Islet of Langerhans (tissue), 1 donor: Measurements from ENCODE around the gene SETBP1.

Experiments used
- FAIRE-seq: peaks from one replicate; lab custom pipeline; 2011; peaks lifted over from hg19 to GRCh38; lab: Jason Lieb, UNC

Gene SETBP1

DNA sequence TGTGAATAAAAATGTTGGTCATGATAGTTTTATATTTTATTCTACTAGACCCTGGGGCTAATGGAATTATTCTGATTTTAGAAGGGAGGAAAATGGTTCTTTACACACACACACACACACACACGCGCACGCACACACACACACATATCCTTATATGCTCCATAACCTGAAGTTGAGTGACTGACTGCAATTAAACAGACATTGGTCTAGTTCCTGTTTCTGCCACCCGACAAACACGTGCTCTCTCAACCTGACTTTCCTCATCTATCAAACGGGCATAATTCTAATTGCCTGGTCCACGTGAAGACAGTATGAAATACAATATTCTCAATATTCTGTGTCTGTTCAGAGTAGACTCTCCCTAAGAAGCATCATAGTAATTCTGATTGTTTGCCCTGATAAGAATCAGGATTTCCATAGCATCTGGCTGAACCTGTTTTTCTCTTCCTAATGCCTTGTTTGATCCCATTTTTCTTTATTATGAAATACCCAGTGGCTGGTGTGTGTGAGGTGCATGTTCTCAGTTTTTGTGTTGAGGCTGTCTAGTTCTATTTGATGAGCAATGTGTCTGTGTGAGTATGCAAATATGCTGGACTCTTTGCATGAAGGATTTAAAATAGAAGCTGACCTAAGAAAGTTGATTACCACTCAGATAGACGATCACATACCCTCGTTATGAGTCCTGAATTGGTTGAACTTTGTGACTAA, 51.0 kb downstream of the SETBP1 start:
- no peak for FAIRE-seq

DNA sequence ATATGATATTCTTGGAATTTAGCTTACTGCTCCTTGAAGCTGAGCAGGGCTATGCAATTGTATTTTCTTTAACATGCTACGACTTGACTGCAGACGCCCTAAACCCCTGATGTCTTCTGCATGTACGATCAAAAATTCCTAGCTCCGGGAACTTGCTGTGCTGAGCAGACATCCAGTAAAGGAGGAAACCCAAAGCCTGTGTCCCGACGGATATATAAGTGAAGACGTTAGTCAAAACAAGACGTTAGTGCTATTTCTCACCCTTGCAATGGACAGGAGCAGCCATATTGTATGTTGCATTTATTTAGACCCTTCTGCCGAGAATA, 51.5 kb downstream of the SETBP1 start:
- FAIRE-seq: no peak

DNA sequence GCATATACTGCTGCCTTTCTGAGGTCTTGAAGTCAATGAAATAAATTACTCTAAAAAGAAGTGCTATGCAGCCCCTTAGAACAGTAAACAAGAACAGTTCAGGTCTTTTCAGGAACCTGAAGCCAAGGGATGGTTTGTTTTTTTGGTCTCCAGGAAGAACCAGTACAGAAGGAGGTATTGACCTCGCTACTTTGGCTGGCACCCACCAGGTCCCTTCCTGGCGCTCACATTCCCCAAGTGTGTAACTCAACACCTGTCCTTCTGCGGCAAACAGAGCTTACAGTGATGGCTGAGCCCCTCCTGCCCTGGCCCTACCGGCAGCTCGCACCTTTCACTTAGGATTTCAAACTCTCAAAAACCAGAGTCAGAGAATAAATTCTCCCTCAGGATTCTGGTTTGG, 51.9 kb downstream of the SETBP1 start:
- FAIRE-seq: no peak

DNA sequence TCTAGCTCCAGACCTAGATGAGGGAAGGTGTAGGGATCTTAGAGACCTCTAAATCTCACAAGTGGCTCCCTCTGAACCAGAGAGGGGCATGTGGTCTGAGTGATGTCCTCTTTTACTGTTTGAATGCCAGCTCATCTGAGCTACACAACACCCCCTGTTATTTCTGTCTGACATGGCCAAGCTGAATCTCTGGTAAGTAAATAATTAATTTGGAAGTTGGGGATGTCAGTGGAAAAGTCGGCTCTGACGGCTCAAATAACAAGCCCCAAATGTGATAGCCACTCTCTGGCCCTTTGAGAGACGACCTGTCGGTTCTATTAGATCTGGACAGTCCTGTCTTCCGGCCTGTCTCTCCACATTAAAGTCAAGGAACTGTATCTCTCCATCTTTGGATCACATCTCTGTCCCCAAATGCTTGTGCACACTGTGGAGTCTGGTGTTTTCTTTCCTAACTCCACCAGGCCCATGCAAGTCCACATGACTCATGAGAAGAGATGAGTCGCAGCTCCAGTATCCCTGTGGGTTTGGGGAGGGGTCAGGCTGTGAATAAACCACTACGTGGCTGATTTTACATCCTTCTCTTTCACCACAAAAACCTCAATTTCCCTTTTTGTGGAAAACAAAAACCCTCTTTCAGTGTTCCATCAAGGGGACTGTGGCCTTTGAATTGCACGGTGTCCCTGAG, 52.5 kb downstream of the SETBP1 start:
- FAIRE-seq: no peak

DNA sequence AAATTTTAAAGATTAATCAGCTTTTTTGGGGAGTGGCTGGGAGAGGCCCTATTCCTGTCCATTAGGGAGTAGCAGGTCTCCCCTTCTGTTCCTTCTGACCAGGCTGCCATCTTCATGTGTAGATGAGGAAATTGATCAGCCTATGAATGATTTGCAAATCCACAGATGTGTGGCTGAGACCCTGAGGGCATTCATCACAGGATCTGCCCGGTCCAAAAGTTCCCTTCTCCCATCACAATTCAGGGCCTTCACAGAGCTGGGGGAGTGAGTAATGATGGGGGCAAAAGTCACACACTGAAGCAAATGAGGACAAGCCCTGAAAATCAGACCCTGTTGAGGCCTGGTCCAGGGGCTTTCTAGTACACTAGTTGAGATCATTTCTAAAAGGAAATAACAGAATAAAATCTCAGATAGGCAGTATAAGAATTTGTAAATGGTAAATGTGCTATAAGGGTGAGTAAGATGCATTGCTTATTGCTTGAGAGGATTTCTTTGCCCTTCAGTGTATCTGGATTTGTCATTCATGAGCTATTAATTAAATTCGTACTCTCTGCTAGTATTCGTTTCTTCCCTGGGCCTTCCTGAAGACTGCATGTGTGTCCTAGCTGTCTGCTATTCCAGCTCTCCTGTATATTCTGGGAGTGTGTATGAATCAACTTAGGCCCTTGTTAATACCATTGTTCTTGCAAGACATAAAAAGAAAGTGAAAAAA, 53.2 kb downstream of the SETBP1 start:
- no peak for FAIRE-seq

DNA sequence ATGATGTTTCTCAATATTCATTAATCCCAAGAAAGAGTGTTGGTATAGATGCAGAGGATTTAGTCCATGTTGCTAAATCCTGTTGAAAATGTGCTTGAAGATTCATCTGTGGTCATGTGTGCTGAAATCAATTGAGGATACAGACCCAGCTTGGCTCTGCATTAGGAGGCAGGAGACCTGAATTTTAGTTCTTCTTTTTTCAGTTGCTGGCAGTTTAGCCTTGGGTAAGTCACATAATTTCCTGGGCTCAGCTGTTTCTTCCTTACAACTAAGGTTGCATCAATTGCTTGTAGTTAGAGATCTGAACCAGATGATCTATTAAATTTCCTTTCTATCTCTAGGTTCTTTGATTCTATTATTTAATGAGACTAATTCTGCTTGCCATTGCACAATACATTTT, 54.4 kb downstream of the SETBP1 start:
- no peak for FAIRE-seq

DNA sequence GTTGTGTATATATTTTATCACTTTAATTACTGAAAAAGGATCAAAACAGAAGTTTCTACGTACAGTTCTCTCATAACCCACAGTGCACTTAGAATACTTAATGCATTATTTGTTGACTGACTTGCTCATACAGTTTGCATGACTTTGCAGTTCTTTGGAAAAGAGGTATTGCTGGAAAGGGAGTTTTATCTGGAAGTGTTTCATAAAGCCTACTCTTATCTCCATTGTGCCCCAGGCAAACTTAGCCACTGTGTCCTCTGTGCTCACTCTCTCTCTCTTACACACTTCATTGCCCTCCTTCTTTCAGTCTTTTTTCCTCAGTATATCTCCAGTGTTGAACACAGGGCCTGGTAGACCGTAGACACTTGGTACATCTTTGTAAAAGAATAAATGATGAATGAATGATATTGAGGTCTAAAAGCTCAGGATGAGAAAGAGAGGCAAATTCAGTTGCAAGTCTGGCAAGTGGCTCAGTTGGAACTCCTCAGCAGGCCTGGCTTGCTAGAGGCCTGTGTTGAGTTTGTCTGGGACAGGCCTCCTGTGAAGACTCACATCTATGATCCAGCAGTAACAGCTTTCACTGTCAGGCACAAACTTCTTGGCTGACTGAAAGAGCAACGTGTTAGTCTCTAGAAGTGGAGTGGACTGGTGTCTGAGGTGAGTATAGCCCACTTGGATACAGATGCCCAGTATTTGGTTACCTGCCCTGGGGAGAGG, 56.1 kb downstream of the SETBP1 start:
- FAIRE-seq: no peak

DNA sequence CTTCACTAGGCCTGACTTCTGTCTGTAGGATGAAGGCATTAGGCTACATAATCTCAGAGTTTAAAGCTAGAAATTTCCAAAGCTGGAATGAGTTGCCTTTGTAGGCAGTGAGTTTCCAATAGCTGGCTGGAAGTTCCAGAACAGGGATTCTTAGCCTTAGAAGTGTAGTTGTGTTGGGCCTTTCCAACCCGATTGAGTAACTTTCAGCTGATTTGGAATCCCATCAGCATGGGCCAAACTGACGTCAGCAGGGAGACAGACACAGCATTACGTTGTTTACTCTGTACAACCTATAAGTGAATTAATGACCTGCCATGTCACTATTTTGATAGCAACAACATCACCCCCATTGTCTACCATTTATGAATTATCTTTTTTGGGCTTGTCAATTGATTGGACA, 56.9 kb downstream of the SETBP1 start:
- no peak for FAIRE-seq

DNA sequence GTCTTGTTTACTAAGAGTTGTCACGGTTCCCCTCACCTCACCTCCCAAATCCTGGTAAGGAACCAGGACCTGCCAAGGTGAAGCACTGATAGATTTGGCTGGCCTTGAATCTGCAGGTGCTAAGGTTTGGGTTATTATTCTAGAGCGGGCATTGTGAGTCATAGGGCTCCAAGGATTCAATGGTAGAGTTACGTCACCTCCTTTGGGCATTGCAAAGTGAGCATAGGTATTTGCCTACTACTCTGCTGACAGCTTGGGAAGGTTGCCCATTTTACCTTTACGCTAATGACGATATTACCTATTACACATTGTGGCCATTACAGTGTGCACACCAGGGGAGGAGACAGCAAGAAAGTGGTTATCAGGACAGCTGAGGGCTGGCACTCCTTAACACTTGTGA, 59.3 kb downstream of the SETBP1 start:
- no peak for FAIRE-seq

DNA sequence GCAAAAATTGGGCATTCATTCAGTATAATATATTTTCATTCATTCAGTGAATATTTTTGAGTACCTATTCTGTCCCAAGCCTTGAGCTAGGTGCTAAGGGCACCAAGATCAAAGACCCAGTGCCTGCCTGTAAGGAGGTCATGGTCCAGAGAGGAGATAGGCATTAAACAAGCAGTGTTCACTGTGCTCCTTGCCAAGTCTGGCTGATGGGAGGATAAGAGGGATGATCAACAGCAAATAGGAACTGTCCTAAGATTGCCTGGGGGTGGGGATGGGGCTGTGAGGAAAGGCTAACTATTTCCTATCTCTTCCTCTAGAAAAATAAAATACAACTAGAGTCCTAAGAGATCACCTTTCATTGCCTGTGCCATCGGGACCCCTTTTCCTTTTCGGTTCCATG, 60.4 kb downstream of the SETBP1 start:
- no peak for FAIRE-seq

DNA sequence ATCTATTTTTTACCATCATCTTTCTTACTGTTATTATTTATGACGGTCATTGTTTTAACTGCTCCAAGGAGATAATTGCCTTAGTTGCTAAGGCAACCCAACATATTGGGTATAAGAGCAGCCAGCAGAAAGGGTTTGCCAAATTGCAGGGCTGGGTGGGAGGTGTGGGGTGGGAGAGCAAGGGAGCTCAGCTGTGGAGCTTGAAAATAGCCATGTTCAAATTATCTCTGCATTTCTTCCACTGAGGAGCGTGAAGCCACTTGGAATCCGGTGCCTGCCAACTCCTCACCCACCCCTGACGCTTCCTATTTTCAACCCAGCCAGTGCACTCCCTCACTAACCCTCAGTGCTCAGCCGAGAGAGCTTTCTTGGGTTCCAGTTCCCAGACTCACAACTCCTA, 60.8 kb downstream of the SETBP1 start:
- FAIRE-seq: no peak

DNA sequence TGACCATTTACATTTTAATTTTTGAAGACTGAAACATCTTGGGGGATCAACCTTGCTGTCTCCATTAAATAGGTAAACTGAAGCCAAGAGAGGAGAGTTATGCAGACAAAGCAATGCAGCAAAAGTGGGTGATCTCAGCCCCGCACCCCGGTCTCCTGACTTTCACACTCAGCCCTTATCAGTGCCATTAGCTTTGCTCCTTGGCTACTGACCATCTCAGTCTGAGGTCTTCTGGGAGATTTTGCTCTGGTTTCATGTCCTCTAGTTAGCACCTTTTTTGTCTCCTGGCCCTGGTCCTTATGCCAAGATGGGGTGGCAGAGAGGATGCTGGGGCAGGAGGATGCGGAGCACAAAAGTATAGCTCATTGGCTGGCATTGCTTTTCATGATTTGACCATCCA, 61.4 kb downstream of the SETBP1 start:
- no peak for FAIRE-seq

DNA sequence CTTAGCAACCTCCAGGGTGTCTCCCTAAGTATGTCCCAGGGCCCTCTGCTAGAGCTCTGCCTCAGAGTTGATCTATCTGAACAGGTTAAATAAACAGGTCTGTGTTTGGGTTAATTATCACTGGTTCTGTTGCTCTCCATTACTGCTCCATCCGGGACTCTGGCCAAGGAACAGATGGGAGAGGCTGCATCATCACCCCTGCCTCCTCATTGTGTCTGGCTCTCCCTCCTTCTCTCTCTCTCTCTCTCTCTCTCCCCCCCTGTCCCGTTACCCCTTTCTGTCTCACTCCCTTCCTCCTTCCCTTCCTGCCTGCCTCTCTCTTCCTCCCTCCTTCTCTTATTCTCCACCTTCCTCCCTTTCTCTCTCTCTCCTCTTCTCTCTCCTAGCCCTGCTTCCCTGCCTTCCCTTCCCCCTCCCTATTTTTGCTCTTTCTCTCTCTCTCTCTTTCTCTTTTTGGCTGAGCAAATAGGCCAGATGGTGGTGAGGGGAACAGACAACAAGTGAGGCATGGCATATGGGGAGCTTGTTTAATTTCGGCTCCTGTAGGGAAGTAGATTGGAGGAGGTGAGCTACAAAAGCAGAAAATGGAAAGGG, 62.1 kb downstream of the SETBP1 start:
- peak; percentile 99 for FAIRE-seq

DNA sequence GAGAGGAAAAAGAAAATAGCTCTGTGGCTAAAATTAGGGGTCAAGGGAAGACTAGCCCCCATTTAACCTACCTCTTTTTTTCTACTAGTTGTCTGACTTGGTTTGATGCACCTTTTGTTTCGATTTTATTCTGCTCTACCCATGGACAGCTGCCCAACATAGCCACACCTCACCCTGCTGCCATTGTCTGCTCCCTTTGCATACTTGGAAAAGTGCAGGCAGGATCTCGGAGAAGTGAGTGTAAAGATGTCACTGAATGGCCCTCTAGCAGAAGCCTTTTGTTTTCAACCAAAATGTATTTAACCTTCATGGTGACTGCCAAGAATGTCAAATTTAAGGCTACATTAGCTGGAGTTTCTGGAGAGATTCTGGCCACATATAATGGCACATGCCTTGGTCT, 62.9 kb downstream of the SETBP1 start:
- no peak for FAIRE-seq

DNA sequence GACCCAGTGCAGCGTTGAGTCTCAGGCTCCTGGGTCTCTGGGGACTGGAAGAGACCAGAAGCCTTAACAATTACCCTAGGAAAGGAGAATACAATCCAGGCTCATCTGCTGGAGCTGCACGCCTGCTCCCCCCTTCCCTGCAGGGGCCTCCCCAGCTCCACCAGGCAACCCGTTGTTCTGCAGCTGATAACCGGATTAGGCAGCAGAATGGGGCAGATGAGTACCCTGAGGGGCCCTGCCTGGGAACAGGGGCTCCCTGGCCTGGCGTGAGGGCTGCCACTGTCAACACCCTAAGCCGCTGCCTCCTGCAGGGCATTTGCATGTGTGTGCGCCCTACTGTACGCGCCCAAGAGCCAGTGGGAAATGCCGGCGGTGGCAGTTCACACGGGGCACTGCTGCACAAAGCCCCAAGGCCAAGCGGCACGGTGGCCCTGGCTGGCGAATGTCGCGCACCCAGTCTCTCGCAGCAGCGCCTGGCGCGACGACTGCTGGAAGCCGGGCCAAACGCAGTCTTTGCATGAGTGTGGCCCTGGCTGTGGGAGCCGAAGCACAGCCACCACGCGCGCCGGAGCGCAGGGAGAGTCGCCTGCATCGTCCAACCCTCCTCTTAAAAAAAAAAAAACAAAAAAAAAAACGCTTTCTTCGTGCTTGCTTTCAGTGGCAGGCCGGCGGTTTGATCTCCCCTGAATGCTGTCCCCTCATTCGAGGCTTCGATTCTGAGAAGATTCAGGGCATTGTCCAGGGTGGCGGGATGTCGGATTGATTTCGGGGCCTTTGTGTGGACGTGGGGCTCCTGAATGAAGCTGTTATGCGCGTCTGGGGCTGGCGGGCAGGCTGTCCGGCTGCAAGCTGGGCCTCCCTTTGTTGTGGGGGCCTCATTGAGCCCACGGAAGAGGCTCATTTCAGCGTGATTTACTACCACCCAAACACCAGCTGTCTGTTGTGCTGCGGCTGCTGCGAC, 63.8 kb downstream of the SETBP1 start:
- no peak for FAIRE-seq

DNA sequence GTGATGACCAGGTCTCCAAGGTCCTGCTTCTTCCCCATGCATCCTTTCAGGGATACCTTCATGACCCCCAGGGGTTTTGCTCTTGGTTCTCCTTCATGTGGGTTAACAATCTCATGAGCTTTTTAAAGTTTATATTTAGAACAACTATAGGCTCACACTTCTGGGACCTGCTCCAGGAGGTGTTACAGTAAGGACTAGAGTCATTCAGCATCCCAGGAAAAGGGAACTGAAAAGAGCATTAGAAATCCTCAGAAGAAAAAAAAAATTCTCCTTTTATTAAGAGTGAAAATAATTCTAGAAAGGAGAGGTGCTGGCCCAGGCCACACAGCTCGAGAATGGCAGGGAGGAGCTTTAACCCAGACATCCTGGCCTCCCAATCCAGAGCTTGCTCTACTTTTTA, 66.5 kb downstream of the SETBP1 start:
- no peak for FAIRE-seq

DNA sequence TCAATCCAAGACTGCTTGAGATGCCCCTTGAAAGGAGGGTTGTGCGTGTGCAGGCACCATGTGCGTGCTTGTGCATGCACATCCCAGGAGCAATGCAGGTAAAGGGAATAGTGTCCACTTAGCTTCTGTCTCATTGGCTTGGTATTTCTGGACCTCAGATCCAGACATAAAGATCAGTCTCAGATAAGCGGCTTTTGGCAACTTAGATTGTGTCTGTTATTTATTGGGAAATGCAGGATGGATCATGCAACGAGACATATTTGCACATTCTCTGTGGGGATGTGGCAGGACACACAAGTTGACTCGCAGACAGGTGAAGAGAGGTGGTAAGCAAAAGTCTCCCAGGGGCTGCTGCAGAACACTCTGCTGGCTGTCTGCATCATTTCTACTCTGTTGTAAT, 67.9 kb downstream of the SETBP1 start:
- no peak for FAIRE-seq

DNA sequence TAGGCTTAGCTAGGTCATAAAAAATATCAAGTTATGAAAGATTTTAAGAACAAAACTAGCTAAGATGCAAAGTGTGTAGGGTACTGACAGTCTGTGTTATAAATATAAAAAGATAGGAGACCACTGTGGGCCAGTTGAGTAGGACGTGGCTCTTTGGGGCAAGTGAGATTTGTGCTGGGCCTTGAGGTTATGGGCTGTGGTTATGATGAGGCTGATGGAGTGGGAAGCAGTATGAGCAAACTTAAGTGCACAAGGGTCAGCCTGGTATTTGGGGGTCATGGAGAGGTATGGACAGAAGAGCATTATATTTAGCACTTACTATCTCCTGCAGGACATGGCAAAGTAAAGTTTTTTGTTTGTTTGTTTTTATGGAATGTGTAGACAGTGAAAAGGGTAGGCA, 70.1 kb downstream of the SETBP1 start:
- no peak for FAIRE-seq

DNA sequence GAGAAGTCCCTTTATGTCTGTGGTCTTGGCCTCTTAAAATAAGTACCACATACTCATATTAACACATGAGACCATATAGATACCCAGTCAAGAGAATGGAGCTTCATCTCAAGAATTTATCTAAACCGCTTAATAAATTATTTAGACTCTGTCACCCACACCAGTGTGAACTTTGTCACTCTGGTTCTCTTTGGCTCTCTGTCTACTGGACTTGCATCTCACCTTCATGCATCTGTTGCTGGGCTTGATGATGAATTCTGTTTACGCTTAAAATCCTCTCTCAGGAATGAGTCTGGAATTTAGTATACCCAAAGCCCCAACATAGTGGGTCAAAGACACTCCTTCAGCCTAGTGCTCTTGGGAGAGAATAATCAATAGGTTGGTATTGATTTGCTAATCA, 73.9 kb downstream of the SETBP1 start:
- FAIRE-seq: no peak

DNA sequence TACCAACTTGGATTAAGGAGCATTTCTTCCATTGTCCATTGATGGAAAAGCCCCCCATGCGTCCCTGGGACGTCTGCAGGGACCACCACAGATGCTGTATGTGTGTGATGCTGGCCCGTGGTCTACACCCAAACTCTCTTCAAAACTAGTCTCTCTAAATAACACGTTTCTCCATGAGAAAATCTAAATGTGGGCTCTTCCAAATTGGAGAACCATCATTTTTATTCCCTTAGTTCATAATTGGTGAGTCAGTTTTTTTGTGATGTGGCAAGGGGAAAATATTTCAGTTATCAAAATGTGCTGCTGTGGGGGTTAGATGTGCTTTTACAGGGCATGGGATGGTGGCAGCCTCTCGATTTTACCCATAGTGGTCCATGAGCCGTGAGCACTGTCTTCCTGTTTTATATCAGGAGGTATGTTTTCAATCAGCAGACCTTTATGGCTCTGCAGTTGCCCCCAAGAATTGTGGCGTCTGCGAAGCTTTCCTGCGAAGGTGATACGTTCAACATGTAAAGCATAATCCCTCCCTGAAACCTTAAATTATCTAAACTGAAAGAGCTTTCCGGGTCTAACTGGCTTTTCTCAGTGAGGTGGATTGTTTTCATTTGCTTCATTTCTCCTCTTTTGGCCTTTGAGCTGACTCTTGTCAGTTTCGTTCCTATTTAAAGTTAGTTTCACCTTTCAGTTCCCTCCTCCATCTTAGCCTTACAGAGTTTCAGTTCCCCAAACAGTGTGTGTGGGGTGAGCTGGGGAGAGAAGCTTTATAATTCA, 78.4 kb downstream of the SETBP1 start:
- no peak for FAIRE-seq

DNA sequence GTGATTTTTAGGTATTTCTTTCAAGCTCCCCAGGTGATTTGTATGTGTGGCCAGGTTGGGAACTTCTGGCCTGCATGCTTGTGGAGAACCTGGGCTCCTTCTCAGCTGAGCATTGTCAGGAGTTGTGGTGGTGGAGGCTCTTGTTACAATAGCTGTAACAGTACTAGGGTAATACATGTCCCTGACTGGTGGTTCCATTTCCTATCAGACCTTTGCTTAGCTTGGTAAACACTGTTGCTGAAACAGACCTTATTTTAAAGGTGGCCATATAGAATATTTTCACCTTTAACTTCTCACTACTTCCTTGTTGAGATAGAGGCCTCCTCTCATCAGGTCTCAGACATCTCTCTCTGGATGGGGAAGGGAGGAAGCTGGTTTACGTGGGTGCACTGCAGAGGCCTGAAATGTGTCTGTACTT, 79.2 kb downstream of the SETBP1 start:
- no peak for FAIRE-seq
